IMR-90 (cell line): Measurements from ENCODE around the gene SYNE2. TPM values are rescaled to one million over a fixed set of nuclear protein-coding genes. Genes with fewer than 3 reads are reported as not detected.

Experiments used
- ATAC-seq: fragments of 200-7000 bp; cut with Tn5 transposase; 2 replicates; pipeline ENCODE4 v1.9.1; 2020; ENCODE audit warnings: low read depth, mild to moderate bottlenecking, moderate library complexity
- BruUV-seq: library from RNA; stranded (reverse); fragments of 400-500 nt; replicated peaks from 2 replicates; lab custom pipeline; 2021; lab: Mats Ljungman, UMichigan
- CTCF ChIA-PET: fragments of 300-600 bp; formaldehyde crosslinking; extraction: SDS; loops from one replicate; lab custom pipeline; 2021; ENCODE audit warnings: antibody characterized with exemption; lab: Yijun Ruan, JAX
- POLR2A ChIA-PET: fragments of 300-600 bp; sonication (Branson Sonifier 250); formaldehyde crosslinking; loops from one replicate; lab custom pipeline; 2022; ENCODE audit warnings: antibody characterized with exemption; ENCODE audit not compliant: unreplicated experiment; lab: Charles Lee
- DNase-seq: peaks from one replicate; pipeline ENCODE4 v3.0.0; 2013
- H2AFZ ChIP-seq: replicated peaks from 2 replicates; pipeline ENCODE3; 2013; ENCODE audit warnings: low read length, mild to moderate bottlenecking; ENCODE audit not compliant: poor library complexity
- H2AK5ac ChIP-seq: 2 replicates; pipeline ENCODE4 v1.6.1; 2013; ENCODE audit warnings: low read depth, low read length, inconsistent platforms
- H2AK9ac ChIP-seq: replicated peaks from 2 replicates; pipeline ENCODE3; 2013; ENCODE audit warnings: mild to moderate bottlenecking, low read depth, low read length, moderate library complexity; ENCODE audit not compliant: poor library complexity
- H2BK120ac ChIP-seq: 2 replicates; pipeline ENCODE4 v1.6.1; 2013; ENCODE audit warnings: low read depth, low read length, inconsistent platforms
- H2BK15ac ChIP-seq: 3 replicates; pipeline ENCODE4 v1.6.1; 2013; ENCODE audit warnings: low read depth, low read length, inconsistent platforms
- H2BK20ac ChIP-seq: 2 replicates; pipeline ENCODE4 v1.6.1; 2013; ENCODE audit warnings: low read depth, mild to moderate bottlenecking, inconsistent platforms, low read length, moderate library complexity
- H2BK5ac ChIP-seq: 2 replicates; pipeline ENCODE4 v1.6.1; 2013; ENCODE audit warnings: mild to moderate bottlenecking, low read depth, low read length, inconsistent platforms; ENCODE audit not compliant: poor library complexity, severe bottlenecking
- H3K14ac ChIP-seq: replicated peaks from 2 replicates; pipeline ENCODE4 v1.6.1; 2013; ENCODE audit warnings: low read depth, low read length, inconsistent platforms
- H3K18ac ChIP-seq: 2 replicates; pipeline ENCODE4 v1.6.1; 2013; ENCODE audit warnings: low read depth, low read length, control low read depth
- H3K23ac ChIP-seq: 2 replicates; pipeline ENCODE4 v1.6.1; 2013; ENCODE audit warnings: low read depth, low read length, inconsistent platforms
- H3K27ac ChIP-seq: 2 replicates; pipeline ENCODE4 v1.5.1; 2013; ENCODE audit warnings: mild to moderate bottlenecking, control low read depth, low read length; ENCODE audit not compliant: insufficient read depth
- H3K27me3 ChIP-seq: 2 replicates; pipeline ENCODE4 v1.6.1; 2013; ENCODE audit warnings: low read length; ENCODE audit not compliant: control insufficient read depth, insufficient read depth
- H3K36me3 ChIP-seq: 2 replicates; pipeline ENCODE4 v1.6.1; 2013; ENCODE audit warnings: low read length, mixed read lengths; ENCODE audit not compliant: control insufficient read depth, insufficient read depth
- H3K4ac ChIP-seq: 2 replicates; pipeline ENCODE4 v1.6.1; 2013; ENCODE audit warnings: low read depth, low read length, inconsistent platforms
- H3K4me1 ChIP-seq: 2 replicates; pipeline ENCODE4 v1.6.1; 2013; ENCODE audit warnings: low read length, mixed read lengths; ENCODE audit not compliant: control insufficient read depth, insufficient read depth
- H3K4me2 ChIP-seq: 2 replicates; pipeline ENCODE4 v1.6.1; 2013; ENCODE audit warnings: low read depth, mild to moderate bottlenecking, control low read depth, low read length, moderate library complexity
- H3K4me3 ChIP-seq: 2 replicates; pipeline ENCODE4 v1.5.1; 2013; ENCODE audit warnings: low read depth, mild to moderate bottlenecking, control low read depth, low read length, moderate library complexity; ENCODE audit not compliant: insufficient read depth
- H3K56ac ChIP-seq: 2 replicates; pipeline ENCODE4 v1.6.1; 2013; ENCODE audit warnings: low read length, inconsistent platforms; ENCODE audit not compliant: insufficient read depth; ENCODE audit errors: extremely low read depth
- H3K79me1 ChIP-seq, 2 experiments: 2 replicates each; pipeline ENCODE4 v1.6.1; 2013; ENCODE audit warnings: low read length in 2 of 2, inconsistent platforms in 1 of 2, low read depth in 1 of 2
- H3K9ac ChIP-seq: 2 replicates; pipeline ENCODE4 v1.6.1; 2013; ENCODE audit warnings: low read depth, low read length, control low read depth
- H3K9me1 ChIP-seq: 2 replicates; pipeline ENCODE4 v1.6.1; 2013; ENCODE audit warnings: low read length, inconsistent platforms; ENCODE audit not compliant: insufficient read depth
- H3K9me3 ChIP-seq: 2 replicates; pipeline ENCODE4 v1.6.1; 2013; ENCODE audit warnings: low read length; ENCODE audit not compliant: control insufficient read depth, insufficient read depth
- H4K20me1 ChIP-seq: 2 replicates; pipeline ENCODE4 v1.6.1; 2013; ENCODE audit warnings: low read length, inconsistent platforms; ENCODE audit not compliant: insufficient read depth
- H4K5ac ChIP-seq: 2 replicates; pipeline ENCODE4 v1.6.1; 2013; ENCODE audit warnings: mild to moderate bottlenecking, low read depth, low read length, control low read depth
- H4K8ac ChIP-seq, 2 experiments: 2 replicates each; pipeline ENCODE4 v1.6.1; 2013; ENCODE audit warnings: low read depth in 2 of 2, low read length in 2 of 2, control low read depth in 1 of 2, inconsistent platforms in 1 of 2
- H4K91ac ChIP-seq: 2 replicates; pipeline ENCODE4 v1.6.1; 2013; ENCODE audit warnings: low read depth, low read length, inconsistent platforms; ENCODE audit not compliant: insufficient read depth
- BHLHE40 ChIP-seq: fragments of 150-350 bp; IDR thresholded peaks from 2 replicates; pipeline ENCODE4 v1.6.1; 2016; ENCODE audit warnings: mild to moderate bottlenecking, low read depth, low read length
- CEBPB ChIP-seq: IDR thresholded peaks from 2 replicates; pipeline ENCODE4 v1.6.1; 2012; ENCODE audit warnings: low read depth, low read length, improper control_type of control experiment
- CHD1 ChIP-seq: IDR thresholded peaks from 2 replicates; pipeline ENCODE4 v1.6.1; 2012; ENCODE audit warnings: low read depth, low read length, improper control_type of control experiment
- FOS ChIP-seq: fragments of 150-350 bp; IDR thresholded peaks from 2 replicates; pipeline ENCODE4 v1.6.1; 2016; ENCODE audit warnings: low read depth, low read length
- MXI1 ChIP-seq: IDR thresholded peaks from 2 replicates; pipeline ENCODE4 v1.6.1; 2012; ENCODE audit warnings: low read depth, mild to moderate bottlenecking, low read length, moderate library complexity, borderline replicate concordance
- NFE2L2 ChIP-seq: fragments of 150-350 bp; IDR thresholded peaks from 2 replicates; pipeline ENCODE4 v1.6.1; 2016; ENCODE audit warnings: low read depth, mild to moderate bottlenecking, low read length
- RAD21 ChIP-seq: IDR thresholded peaks from 2 replicates; pipeline ENCODE4 v1.6.1; 2012; ENCODE audit warnings: low read length, improper control_type of control experiment
- RFX5 ChIP-seq: IDR thresholded peaks from 2 replicates; pipeline ENCODE4 v1.8.0; 2012; ENCODE audit warnings: low read depth, mild to moderate bottlenecking, low read length, moderate library complexity
- SMC3 ChIP-seq: fragments of 150-350 bp; IDR thresholded peaks from 2 replicates; pipeline ENCODE4 v1.6.1; 2016; ENCODE audit warnings: low read depth, mild to moderate bottlenecking, antibody characterized with exemption, low read length, moderate library complexity
- WGBS, 2 experiments: methylation state at CpG; one replicate each; pipeline versions ENCODE4 v1.1.5 to v1.1.7; 2013; ENCODE audit warnings: missing lambda C conversion rate in 2 of 2; ENCODE audit not compliant: insufficient read length in 1 of 2; ENCODE audit errors: extremely low coverage in 2 of 2; 5-methylcytosine and 5-hydroxymethylcytosine counted together
- dilution Hi-C: fragments of 300-500 bp; cut with HindIII; formaldehyde crosslinking; loops from one replicate; pipeline ENCODE4 v1.14.3; 2018; ENCODE audit warnings: low sequenced_read_pairs; ENCODE audit not compliant: unreplicated experiment
- in situ Hi-C: fragments of 300-500 bp; cut with MboI; formaldehyde crosslinking; loops from 3 replicates; pipeline ENCODE4 v1.14.3; 2019; ENCODE audit warnings: low sequenced_read_pairs, inconsistent platforms, mixed read lengths
- intact Hi-C: fragments of 100-400 bp; cut with micrococcal nuclease; formaldehyde crosslinking; loops from 2 replicates; pipeline ENCODE4 v1.10.0; 2022
- polyA plus RNA-seq, 3 experiments: library from polyadenylated mRNA; depleted of rRNA; stranded (reverse); fragments of >200 nt; gene quantifications; 2 replicates each; pipeline ENCODE4 v1.2.3, GENCODE V29; 2012; ENCODE audit warnings: low replicate concordance in 1 of 3
- total RNA-seq: library from RNA; depleted of rRNA; stranded (reverse); fragments of >200 nt; gene quantifications from 2 replicates; pipeline ENCODE4 v1.2.3, GENCODE V29; 2012
- TF ChIP-seq, protein P1 (sequence below): conservative IDR thresholded peaks from 2 replicates; pipeline ENCODE4 v1.5.1; 2012; ENCODE audit warnings: mild to moderate bottlenecking, low read depth, low read length, improper control_type of control experiment

SYNE2 gene
- total and polyA plus RNA-seq, 2 of the 4 experiments (the other 2 are of a cell fraction): 5.2 to 28.9 TPM

DNA sequence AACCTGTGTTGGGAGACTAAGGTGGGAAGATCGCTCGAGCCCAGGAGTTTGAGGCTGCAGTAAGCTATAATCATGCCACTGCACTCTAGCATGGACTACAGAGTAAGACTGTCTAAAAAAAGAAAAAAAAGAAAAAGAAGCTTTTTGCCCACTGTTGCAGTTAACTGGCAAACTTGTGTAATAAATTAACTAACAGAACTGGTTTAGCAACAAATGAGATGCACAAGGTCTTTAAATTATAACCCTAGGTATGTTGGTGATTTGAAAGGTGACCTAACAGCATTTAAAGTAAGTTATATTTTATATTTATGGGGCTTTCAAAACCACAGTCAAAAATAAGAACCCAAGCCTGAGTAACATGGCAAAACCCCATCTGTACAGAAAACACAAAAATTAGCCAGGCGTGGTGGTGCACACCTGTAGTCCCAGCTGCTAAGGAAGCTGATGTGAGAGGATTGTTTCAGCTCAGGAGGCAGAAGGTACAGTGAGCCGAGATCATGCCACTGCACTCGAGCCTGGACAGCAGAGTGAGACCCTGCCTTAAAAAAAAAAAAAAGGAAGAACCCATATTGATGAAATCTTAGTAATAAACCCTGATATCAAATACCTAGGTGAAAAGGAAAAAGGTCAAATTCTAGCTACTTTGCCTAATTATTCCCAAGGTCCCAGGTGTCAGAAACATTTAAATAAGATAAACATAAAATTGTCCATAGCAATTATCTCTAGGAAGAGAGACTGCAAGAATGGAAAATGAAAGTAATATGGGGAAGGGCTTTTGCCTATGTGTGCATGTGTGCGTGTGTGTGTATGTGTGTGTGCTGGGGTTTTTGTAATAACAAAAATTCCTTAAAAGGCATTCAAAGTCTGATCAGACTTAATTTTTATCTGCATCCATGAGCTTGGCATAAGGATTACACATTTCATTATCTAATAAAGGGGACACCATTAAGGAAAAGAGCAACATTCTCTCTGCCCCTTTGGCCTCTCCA lies 15.4 kb downstream of the SYNE2 start:
- Histone ChIP-seq H3K9ac (no peak overlapping the region), H3K27ac (no peak overlapping the region), H4K5ac (no peak overlapping the region), H3K4me3 (no peak overlapping the region), H3K4me1 (no peaks in the 10 kb centered on the region), H2AK5ac (no peak overlapping the region), H3K23ac (no peak overlapping the region), H2BK15ac (no peak overlapping the region), H3K9me1 (no peaks in the 10 kb centered on the region), H3K18ac (no peak overlapping the region), H4K20me1 (no peaks in the 10 kb centered on the region), H3K36me3 (no peaks in the 10 kb centered on the region), H4K91ac (no peak overlapping the region), H2BK120ac (no peak overlapping the region), H2BK5ac (no peak overlapping the region), H3K56ac (no peak overlapping the region), H2AK9ac (no peak overlapping the region), H3K27me3 (no peaks in the 10 kb centered on the region), H2AFZ (no peak overlapping the region), H3K79me1 (no peaks in the 10 kb centered on the region), H3K14ac (no peak overlapping the region), H2BK20ac (no peak overlapping the region), H4K8ac (no peak overlapping the region), H3K9me3 (no peaks in the 10 kb centered on the region), H3K4me2 (no peak overlapping the region), H3K4ac (no peak overlapping the region)
- TF ChIP-seq SMC3 (no peak), RAD21 (no peak), CHD1 (no peak), BHLHE40 (no peak), FOS (no peak), CEBPB (no peak), RFX5 (no peak), NFE2L2 (no peak), MXI1 (no peak)
- TF ChIP-seq, protein P1, sequence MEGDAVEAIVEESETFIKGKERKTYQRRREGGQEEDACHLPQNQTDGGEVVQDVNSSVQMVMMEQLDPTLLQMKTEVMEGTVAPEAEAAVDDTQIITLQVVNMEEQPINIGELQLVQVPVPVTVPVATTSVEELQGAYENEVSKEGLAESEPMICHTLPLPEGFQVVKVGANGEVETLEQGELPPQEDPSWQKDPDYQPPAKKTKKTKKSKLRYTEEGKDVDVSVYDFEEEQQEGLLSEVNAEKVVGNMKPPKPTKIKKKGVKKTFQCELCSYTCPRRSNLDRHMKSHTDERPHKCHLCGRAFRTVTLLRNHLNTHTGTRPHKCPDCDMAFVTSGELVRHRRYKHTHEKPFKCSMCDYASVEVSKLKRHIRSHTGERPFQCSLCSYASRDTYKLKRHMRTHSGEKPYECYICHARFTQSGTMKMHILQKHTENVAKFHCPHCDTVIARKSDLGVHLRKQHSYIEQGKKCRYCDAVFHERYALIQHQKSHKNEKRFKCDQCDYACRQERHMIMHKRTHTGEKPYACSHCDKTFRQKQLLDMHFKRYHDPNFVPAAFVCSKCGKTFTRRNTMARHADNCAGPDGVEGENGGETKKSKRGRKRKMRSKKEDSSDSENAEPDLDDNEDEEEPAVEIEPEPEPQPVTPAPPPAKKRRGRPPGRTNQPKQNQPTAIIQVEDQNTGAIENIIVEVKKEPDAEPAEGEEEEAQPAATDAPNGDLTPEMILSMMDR: no peak
- ATAC-seq (no peak), DNase-seq (peak; percentile 23)
- WGBS, 2 experiments: 83% methylated on average over 2 of the region's 6 CpGs; no CpG with 5 or more reads in 1 of the 2 experiments
- POLR2A ChIA-PET: no interaction called here
- in situ Hi-C loops: no loop called here
- CTCF ChIA-PET: interaction anchor here (0.6 to 0.9 kb wide), 2 partner anchors 15 to 397 kb away, joined by 3 read pairs; partner anchors contain the start of gene SYNE2
- BruUV-seq: no TSS peak
- dilution Hi-C loops: no loop called here
- intact Hi-C loops: no loop called here
